ENCODE results near the gene GRK5. TPM values are rescaled to one million over a fixed set of nuclear protein-coding genes. Genes with fewer than 3 reads are reported as not detected.
A peak's percentile ranks its signal among the peaks of the same experiment; 100 is the strongest.
"Not testable (repeated sequence)": the region's sequence is repeated elsewhere in the genome, so short reads cannot be mapped to it uniquely, and the experiment has no call there.

Gene GRK5
- total RNA-seq, 4 donors from 2014 or later: 9.2 to 27.3 (median 15.0) TPM

DNA sequence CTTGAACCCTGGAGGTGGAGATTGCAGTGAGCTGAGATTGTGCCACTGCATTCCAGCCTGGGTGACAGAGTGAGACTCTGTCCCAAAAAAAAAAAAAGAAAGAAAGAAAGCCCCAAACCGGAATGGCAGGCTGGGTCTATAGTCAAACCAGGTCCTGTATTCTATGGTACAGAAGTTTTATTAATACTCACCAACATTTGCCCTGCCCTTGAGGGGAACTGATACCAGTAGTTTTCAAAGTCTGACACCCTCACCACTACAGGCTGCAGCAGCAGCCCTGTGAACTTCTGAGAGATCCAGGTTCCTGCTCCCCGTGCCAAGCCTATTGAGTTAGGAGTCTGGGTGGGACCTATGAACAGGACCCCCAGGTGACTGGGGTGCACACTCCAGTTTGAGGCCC lies 254.6 kb downstream of the GRK5 start:
- no peak for DNase-seq
- WGBS, 2 donors: 87 to 95% methylated on average over 2 of the region's 2 CpGs
- intact Hi-C loops (cut with DNase I): no loop called here
- no peaks in the 10 kb centered on the region for H3K36me3 ChIP-seq
- H3K4me1 ChIP-seq: peaks cover 6 to 17% of the 10 kb centered on the region in 2 donors
- TF ChIP-seq, protein P1, sequence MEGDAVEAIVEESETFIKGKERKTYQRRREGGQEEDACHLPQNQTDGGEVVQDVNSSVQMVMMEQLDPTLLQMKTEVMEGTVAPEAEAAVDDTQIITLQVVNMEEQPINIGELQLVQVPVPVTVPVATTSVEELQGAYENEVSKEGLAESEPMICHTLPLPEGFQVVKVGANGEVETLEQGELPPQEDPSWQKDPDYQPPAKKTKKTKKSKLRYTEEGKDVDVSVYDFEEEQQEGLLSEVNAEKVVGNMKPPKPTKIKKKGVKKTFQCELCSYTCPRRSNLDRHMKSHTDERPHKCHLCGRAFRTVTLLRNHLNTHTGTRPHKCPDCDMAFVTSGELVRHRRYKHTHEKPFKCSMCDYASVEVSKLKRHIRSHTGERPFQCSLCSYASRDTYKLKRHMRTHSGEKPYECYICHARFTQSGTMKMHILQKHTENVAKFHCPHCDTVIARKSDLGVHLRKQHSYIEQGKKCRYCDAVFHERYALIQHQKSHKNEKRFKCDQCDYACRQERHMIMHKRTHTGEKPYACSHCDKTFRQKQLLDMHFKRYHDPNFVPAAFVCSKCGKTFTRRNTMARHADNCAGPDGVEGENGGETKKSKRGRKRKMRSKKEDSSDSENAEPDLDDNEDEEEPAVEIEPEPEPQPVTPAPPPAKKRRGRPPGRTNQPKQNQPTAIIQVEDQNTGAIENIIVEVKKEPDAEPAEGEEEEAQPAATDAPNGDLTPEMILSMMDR (IDR thresholded peaks at IDR 0.05): no peak
- TF ChIP-seq POLR2A (IDR thresholded peaks at IDR 0.05): no peak
- no peak overlapping the region for H3K4me3 ChIP-seq (replicated peaks in 1 of 3)
- H3K27me3 ChIP-seq: no peaks in the 10 kb centered on the region
- H3K27ac ChIP-seq: peak overlapping the region; percentile 40 to 76 (median 49)
- H3K9me3 ChIP-seq: no peaks in the 10 kb centered on the region

DNA sequence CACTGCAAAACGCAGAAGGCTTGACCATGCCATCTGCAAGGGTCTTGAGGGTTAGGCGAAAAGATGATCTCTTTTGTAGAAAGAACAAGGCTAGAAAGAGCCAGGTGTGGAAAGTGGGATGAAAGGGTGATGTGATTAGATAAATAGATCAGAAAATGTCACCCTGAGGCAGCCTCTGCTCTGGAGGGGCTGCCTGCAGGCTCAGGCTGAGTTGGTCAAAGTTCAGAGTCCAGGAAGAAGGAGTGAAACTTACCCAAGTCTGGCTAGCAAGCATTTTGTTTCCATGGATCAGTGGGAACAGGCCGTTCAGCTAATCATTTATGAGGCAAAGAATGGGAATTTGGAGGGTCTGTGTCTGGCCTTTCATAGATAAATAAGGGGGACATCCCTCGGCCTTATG lies 255.4 kb downstream of the GRK5 start:
- 92% methylated on average over 4 of the region's 4 CpGs for WGBS, 2 donors
- no peak for DNase-seq
- H3K4me1 ChIP-seq: peaks cover 6 to 17% of the 10 kb centered on the region in 2 donors

DNA sequence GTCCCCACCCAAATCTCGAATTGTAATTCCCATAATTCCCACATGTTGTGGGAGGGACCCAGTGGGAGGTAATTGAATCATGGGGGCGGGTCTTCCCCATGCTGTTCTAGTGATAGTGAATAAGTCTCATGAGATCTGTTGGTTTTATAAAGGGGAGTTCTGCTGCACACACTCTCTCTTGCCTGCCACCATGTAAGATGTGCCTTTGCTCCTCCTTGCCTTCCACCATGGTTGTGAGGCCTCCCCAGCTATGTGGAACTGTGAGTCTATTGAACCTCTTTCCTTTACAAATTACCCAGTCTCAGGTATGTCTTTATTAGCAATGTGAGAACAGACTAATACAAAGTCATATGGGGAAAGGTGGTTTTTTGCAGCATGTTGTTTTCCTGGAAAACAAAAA lies 255.8 kb downstream of the GRK5 start:
- 92 to 95% methylated on average over 2 of the region's 2 CpGs for WGBS, 2 donors
- H3K27me3 ChIP-seq; H3K36me3 ChIP-seq; H3K9me3 ChIP-seq; intact Hi-C loops (cut with DNase I); H3K27ac ChIP-seq; H3K4me3 ChIP-seq (replicated peaks in 1 of 3); DNase-seq: not testable (repeated sequence)
- H3K4me1 ChIP-seq: peaks cover 6 to 17% of the 10 kb centered on the region in 2 donors

More for the DNA sequence above, 255.4 kb downstream of the GRK5 start:
- no peaks in the 10 kb centered on the region for H3K36me3 ChIP-seq
- no peaks in the 10 kb centered on the region for H3K27me3 ChIP-seq
- intact Hi-C loops (cut with DNase I): no loop called here
- no peak overlapping the region for H3K27ac ChIP-seq
- no peaks in the 10 kb centered on the region for H3K9me3 ChIP-seq
- no peak overlapping the region for H3K4me3 ChIP-seq (replicated peaks in 1 of 3)
- no peak for TF ChIP-seq POLR2A (IDR thresholded peaks at IDR 0.05)
- TF ChIP-seq, protein P1 (IDR thresholded peaks at IDR 0.05): no peak

DNA sequence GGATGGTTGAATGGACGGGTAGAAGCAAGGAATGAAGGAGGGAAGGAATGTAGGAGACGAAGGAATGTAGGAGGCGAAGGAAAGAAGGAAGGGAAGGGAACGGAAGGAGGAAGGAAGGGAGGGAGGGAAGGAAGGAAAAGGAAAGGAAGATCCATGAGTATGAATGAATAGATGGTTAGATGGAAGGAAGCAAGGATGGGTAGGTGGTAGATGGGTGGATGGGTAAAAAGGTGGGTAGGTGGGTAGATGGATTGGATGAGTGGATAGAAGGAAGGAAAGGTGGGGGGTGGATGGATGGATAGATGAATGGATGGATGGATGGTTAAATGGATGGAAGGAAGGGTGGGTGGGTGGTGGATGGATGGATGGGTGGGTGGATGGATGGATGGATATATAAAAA lies 257.7 kb downstream of the GRK5 start:
- H3K27ac ChIP-seq: no peak overlapping the region
- peaks cover 6 to 17% of the 10 kb centered on the region in 2 donors for H3K4me1 ChIP-seq
- no peaks in the 10 kb centered on the region for H3K27me3 ChIP-seq
- H3K4me3 ChIP-seq (replicated peaks in 1 of 3): no peak overlapping the region
- no peak for TF ChIP-seq POLR2A (IDR thresholded peaks at IDR 0.05)
- TF ChIP-seq, protein P1 (IDR thresholded peaks at IDR 0.05): no peak
- H3K36me3 ChIP-seq: no peaks in the 10 kb centered on the region
- H3K9me3 ChIP-seq: no peaks in the 10 kb centered on the region
- DNase-seq: no peak
- intact Hi-C loops (cut with DNase I): no loop called here
- 90% methylated on average over 4 of the region's 4 CpGs for WGBS, 2 donors

DNA sequence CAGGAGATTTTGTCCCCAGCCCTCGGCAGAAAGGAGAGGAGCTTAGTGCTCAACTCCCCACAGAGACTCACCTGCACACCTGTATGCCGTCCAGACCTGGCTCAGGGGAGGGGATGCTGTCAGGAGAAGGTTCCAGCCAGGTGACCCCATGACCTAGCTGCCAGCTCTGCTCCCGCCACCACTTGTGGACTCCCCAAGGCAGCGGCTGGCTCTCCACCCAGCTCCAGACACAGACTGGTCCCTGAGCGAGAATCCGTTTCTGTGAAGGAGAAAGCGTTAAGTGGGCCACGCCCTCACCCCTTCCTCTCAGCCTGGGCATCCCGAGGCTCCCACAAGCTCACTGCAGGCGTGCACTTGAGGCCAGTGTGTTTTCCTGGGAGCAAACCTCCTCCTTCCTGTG lies 258.7 kb downstream of the GRK5 start:
- no peaks in the 10 kb centered on the region for H3K9me3 ChIP-seq
- TF ChIP-seq, protein P1 (IDR thresholded peaks at IDR 0.05): no peak
- no peak for TF ChIP-seq POLR2A (IDR thresholded peaks at IDR 0.05)
- 60 to 79% methylated on average over 9 to 10 of the region's 10 CpGs for WGBS, 2 donors
- no peak overlapping the region for H3K27ac ChIP-seq
- H3K36me3 ChIP-seq: no peaks in the 10 kb centered on the region
- DNase-seq: no peak
- peaks cover 2 to 10% of the 10 kb centered on the region in 2 donors for H3K4me1 ChIP-seq
- H3K4me3 ChIP-seq (replicated peaks in 1 of 3): no peak overlapping the region
- intact Hi-C loops (cut with DNase I): no loop called here
- H3K27me3 ChIP-seq: no peaks in the 10 kb centered on the region

DNA sequence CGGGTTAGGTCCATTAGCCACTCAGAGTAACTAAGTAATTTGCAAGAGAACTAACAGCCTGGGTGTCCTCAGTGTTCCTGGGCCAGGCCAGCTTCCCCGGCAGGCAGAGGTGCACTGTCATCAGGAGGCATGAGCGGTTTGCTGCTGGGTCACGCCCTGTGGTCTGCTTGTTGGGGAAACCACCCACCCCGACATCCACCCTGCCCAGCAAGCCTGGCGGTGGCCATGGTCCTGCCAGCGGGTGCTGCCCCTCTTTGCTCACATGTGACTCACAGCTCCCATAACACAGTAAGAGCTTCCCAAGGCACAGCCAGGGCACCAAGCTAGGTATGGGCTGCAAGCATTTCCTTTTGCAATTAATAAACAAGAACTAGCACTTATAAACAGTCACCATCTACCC lies 259.3 kb downstream of the GRK5 start:
- H3K27ac ChIP-seq: no peak overlapping the region
- DNase-seq: no peak
- H3K36me3 ChIP-seq: no peaks in the 10 kb centered on the region
- no peaks in the 10 kb centered on the region for H3K27me3 ChIP-seq
- intact Hi-C loops (cut with DNase I): no loop called here
- H3K4me3 ChIP-seq (replicated peaks in 1 of 3): no peak overlapping the region
- H3K9me3 ChIP-seq: no peaks in the 10 kb centered on the region
- peaks cover 0 to 4% of the 10 kb centered on the region in 2 donors for H3K4me1 ChIP-seq
- WGBS, 2 donors: 85 to 86% methylated on average over 6 of the region's 7 CpGs
- TF ChIP-seq, protein P1 (IDR thresholded peaks at IDR 0.05): no peak
- no peak for TF ChIP-seq POLR2A (IDR thresholded peaks at IDR 0.05)

Data from thyroid gland (tissue), 4 donors.